Islet of Langerhans (tissue), 1 donor: ENCODE results near the gene LLGL1.

Source experiments
- FAIRE-seq: peaks from one replicate; lab custom pipeline; 2011; peaks lifted over from hg19 to GRCh38; lab: Jason Lieb, UNC

Gene LLGL1

DNA sequence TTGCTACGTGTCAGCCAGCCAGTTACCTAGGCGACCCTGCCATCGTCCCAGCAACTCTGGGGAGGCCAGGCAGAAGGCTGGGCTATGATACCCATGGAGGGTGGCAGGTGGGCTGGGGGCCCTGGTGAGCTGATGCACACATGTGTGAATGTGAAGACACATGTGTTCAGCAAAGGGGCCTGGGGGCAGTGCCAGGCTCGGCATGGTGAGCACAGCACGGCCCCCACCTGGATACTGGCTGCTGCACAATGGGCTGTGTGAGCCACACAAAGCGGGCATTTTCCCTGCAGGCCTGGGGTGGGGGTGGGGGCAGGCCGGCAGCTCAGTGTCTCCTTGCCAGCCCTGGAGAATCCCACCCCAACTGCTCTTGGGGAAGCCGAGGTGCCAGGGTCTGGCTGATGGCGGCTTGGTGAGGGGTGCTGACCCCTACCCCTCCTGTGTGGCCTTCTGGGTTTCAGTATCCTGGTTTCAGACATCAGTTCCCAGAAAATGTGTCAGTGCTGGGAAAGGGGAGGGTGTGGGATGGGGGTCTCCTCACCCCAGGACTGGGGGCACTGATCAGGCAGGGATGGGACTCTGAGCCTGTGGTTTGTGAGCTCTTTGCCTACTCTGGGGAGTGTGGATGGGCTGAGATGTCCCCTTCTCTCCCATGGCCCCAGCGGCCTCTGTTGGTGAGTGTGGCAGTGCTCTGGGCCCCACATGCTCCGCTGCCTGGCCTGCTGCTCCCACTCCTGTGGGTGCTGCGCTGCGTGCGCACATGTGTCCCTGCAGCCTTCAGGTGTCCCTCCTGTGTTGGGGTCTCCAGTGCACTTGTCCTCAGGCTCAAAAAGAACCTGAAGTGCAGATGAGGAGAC is 5.1 kb downstream of the LLGL1 start:
- no peak for FAIRE-seq

DNA sequence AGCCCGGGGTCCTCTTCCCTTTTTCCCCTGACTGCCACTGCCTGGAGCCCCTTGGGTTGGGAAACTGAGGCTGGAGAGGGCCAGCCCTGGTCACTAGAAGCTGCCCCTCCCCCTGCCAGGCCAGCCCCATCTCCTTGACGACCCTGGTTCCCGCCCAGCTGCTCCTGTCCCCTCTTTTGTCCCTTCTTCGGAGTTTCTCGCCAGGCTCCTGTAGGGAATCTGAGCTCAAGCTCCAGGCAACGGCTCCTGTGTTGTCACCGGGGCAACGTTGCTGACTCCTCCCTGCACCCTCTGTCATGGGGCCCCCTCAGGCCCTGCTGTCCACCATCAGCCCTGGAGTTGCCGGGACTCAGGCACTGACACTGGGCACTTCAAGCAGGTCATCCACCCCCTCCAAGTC is 5.7 kb downstream of the LLGL1 start:
- FAIRE-seq = no peak

DNA sequence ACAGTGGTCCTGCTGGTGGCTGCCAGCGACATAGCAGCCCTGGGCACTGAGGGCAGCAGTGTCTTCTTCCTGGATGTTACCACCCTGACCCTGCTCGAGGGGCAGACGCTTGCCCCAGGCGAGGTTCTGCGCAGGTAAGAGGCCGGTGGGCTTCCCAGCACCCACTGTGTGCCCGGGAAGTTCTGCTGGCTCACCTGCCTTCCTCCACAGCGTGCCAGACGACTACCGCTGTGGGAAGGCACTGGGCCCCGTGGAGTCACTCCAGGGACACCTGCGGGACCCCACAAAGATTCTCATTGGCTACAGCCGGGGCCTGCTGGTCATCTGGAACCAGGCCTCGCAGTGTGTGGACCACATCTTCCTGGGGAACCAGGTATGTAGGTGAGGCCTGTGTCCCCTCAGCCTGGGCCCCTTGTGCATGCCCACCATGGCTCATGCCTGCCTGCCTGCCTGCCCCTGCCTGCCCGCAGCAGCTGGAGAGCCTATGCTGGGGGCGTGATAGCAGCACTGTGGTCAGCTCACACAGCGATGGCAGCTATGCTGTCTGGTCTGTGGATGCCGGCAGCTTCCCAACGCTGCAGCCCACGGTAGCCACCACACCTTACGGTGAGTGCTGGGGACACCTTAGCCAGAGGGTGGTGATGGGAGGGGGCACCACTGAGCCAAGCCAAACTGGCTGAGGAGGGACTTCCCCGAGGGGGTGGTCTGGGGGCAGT is 8.5 kb downstream of the LLGL1 start:
- no peak for FAIRE-seq

DNA sequence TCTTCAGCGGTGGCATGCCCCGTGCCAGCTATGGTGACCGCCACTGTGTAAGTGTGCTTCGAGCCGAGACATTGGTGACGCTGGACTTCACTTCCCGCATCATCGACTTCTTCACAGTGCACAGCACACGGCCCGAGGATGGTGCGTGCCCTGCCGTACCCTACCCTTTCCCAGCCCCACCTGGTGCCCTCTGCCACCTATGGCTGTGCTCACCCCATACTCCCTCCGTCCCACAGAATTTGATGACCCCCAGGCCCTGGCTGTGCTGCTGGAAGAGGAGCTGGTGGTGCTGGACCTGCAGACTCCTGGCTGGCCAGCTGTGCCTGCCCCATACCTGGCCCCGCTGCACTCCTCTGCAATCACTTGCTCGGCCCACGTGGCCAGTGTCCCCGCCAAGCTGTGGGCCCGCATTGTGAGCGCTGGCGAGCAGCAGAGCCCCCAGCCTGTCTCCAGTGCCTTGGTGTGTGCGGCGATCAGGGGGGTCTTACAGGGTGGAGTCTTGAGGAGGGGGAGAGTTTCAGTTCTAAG is 9.5 kb downstream of the LLGL1 start:
- no peak for FAIRE-seq

DNA sequence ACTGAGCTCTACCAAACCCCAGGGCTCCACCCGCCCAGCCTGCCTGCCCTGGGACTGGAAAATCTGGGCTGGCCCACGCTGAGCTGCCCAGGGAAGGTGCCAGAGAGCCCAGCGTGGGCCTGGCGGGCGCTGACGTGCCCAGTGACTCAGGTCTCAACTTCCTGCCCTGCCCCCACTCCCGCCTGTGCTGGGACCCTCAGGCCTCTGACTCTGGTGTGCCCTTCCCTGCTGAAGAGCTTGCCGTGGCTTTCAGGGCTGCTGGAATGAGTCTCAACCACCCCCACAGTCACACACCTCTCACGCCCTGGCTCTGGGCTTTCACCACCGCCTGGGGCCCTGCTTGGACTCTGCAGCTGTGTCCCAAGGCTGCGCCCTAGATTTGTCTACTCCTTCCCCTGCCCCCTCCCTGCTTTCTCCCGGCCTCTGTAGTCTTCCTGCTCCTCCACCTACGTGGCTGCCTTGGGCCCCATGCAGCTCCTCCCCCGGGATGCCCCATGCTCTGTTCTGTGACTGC is 10.4 kb downstream of the LLGL1 start:
- FAIRE-seq = no peak

DNA sequence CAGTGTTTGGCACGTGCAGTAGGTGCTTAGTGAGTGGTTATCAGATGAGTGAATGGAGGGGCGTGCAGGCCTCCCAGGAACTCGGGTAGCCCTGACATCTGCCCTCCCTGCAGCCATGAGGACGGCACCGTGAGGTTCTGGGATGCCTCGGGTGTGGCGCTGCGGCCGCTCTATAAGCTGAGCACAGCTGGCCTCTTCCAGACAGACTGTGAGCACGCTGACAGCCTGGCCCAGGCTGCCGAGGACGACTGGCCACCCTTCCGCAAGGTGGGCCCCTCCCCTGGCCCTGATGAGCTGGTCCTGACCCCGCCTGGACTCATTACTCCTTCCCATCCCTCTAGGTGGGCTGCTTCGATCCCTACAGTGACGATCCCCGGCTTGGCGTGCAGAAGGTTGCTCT is 11.1 kb downstream of the LLGL1 start:
- no peak for FAIRE-seq

DNA sequence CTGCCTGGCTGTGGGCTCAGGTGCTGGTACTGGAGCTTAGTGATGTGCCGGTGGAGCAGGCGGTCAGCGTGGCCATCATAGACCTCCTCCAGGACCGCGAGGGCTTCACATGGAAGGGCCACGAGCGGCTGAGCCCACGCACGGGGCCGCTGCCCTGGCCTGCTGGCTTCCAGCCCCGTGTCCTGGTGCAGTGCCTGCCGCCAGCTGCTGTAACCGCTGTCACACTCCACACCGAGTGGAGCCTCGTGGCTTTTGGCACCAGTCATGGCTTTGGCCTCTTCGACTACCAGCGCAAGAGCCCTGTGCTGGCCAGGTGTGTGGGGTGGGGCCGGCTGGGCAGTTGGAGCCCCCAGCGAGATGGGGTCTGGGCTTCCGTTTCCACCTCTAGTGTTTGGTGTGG is 12.0 kb downstream of the LLGL1 start:
- no peak for FAIRE-seq

DNA sequence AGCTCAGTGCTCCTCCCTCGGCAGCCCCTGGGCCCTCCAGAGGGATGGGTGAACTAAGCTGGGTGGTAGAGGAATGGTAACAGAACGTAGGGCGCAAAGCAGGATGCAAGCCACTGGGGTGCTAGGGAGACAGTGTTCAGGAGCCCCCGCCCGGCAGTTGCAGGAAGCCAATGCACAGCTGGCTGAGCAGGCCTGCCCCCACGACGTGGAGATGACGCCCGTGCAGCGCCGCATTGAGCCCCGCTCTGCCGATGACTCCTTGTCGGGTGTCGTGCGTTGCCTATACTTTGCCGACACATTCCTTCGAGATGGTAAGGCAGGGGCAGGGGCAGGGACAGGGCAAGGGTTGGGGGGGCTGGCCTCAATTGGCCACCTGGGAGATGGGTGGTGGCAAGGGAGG is 12.9 kb downstream of the LLGL1 start:
- FAIRE-seq = no peak

DNA sequence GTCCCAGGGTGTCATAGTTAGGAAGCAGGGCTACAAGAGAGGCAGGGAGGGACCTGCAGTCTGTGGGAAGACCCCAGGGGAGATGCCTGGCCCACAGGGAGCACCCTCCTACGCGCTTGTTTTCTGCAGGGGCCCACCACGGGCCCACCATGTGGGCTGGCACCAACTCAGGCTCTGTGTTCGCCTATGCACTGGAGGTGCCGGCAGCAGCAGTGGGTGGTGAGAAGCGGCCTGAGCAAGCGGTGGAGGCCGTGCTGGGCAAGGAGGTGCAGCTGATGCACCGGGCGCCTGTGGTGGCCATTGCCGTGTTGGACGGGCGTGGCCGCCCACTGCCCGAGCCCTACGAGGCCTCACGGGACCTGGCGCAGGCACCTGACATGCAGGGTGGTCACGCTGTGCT is 15.0 kb downstream of the LLGL1 start:
- no peak for FAIRE-seq

DNA sequence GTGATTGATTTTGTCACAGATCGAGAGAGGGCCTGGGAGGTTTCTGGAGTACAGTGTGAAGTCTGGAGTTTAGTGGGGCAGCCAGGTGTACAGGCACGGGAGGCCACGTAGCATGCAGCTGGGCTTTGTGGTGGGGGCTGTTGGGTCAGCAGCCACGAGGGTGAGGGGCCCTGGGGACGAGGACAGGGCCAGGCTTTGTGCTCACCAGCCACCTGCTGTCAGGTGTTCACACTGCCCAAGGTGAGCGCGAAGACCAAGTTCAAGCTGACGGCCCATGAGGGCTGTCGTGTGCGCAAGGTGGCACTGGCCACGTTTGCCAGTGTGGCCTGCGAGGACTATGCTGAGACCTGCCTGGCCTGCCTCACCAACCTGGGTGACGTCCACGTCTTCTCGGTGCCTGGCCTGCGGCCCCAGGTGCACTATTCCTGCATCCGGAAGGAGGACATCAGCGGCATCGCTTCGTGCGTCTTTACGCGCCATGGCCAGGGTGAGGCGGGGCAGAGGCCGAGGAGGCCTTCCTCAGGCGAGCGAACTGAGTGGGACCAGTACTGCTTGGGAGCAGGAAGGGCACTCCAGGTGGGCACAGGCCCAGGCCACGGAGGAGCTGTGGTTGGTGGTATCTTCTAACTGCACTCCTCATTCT is 15.9 kb downstream of the LLGL1 start:
- no peak for FAIRE-seq

DNA sequence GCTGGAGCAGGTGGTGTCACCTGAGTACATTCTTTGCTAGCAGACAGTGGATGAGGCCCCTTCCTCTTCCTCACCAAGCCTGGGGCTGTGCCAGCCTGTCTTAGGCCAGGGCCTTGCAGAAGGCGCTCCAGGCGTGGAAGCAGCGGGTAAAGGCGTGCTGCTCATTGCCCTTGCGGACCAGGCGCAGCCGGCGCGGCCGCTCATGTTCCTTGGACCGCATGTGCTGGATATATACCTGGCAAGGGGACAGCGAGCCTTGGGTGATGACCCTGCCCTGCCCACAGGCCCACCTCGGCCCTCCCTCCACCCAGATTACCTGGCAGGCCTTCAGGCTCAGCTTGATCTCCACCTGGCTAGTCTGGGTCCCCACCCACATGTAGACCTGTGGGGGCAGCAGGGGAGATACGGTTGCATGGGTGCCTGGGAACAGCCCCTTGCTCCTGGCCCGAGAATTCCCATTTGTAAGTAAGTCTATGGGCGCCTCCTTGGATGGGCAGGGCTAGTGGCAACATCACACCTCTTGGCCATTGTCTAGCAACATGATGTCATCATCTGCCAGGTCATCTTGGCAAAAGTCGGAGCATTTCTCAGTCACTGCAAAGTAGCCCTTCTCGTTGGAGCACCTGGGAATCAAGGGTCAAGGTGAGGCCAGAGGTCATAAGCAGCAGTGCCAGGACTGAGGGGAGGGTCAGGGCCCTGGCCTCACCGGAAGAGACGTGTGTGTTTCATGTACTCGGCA is 19.8 kb downstream of the LLGL1 start:
- no peak for FAIRE-seq

DNA sequence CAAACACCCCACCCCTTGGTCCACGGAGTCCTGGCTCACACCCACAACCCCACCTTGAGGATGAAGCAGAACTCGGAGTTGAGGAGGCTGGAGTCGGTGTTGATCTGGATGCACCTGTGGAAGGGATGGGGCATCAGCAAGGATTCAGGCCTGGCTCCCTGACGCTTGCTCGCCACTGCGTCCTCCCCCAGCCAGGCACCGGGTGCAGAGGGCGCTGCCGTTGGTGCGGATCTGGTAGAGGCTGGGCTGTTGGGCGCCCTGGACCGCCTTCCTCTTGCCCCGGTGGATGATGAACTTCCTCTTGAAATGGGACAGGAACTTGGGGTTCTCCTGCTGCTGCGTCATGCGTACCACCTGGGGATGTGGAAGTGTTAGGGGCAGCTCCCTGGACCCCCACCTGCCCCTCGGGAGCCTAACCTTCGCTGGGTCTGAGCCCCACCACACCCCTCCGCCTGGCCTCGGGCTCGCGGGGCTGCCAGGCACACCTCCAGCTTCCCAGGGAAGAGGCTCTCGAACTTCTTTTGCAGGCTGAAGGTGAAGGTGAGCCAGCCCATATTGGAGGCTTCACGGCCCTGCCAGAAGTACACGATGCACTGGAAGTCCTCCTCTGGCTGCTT is 20.8 kb downstream of the LLGL1 start:
- FAIRE-seq = no peak

DNA sequence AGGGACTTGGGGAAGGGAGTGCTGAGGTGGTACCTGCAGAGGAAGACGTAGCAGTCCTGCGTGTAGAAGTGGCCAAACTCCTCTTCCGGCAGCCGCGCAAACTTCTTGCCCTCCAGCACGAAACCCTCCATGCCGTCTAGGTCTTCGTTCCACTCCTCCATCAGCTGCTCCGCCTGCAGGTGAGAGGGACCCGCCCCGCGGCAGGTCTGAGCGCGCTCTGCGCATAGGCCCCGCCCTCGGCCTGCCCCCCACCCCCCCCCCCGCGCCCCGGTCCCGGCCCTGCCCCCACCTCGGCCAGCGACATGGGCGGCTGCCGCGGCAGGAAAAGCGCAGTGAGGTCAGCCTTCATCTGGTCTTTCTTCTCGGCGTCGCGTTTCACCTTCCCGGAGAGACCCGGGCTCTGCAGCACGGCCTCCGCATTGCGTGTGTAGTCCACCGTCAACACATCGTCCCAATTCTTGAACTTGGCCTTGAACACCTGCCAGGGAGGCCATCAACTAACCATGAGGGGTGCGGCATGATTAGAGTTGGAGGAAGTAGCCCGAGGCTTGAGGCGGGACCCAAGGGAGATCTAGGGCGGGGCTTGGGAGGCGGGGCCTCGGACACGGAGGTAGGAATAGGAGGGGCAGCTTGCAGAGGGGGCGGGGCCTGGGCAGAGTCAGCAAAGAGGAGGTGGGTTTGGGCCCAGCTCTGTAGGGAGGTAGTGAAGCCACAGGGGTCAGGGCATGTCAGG is 21.6 kb downstream of the LLGL1 start:
- no peak for FAIRE-seq

DNA sequence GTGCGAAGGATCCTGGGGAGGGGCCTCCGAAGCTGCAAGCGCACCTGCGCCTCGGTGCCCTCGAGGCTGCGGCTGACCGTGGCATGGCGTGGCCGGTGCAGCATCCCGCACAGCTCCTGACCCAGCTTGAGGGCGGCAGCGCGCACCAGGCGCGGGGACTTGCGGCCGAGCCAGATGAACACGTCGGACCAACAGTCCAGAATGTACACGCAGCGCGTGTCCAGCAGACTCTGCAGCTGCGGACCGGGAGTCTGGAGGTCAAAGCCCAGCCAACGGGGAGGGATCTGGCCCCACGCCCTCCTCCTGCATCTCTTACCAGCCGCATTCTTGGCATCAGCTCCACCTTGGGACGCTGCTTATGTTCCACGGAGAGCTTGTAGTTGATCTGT is 22.2 kb downstream of the LLGL1 start:
- FAIRE-seq = no peak

DNA sequence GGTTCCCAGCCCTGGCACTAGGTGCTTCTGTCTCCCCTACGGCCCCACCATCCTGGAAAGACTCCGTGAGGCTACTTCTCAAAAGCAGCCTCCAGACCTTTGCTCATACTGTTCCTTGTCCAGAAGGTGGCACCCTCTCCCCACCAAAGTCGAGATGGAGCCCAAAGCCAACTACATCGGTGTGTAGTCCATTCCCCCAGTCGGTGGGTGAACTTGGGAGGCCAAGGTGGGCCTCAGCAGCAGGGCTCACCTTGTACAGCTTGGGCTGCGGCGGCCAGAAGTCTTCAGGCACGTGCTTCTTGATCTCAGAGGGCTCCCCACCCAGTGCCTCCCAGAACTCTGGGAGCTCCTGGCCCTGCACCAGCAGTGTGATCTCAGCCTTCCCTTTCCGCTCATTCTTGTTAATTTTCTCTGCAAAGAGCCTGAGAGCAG is 22.9 kb downstream of the LLGL1 start:
- no peak for FAIRE-seq

DNA sequence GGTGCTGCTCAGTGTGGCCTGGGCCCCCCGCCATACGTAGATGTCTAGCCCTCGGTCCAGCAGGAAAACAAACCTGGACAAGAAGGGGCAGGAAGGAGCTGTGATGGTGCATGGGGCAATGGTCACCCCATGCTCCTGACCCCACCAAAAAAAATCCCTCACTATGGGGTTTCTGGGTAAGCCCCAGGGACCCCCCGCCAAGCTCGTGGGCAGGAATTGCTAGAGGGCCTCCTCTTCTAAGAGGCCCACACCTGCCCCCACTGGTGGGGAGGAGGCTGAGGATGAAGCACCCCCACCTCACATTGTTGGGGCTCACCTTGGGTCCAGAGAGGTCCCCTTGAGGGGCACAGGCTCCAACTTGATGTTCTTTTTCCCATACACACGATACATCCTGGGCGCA is 23.4 kb downstream of the LLGL1 start:
- FAIRE-seq = no peak

DNA sequence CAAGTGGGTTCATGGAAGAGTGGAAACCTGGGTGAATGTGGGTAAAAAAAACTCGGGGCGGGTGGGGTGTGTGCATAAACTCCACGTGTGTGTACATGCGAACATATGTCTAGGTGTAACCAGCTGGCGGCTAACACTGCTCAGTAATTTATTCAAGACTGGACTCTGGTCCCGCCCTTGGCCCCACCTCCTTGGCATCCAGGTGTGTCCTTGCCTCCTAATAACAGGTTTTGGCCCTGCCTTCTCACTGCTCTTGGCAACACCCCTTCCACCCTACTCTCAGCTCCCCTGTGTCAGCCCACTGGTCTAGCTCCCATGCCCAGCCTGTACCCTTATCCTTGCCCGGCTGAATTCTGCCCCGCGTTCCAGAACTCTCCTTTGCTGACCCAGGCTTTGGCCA is 24.8 kb downstream of the LLGL1 start:
- no peak for FAIRE-seq

DNA sequence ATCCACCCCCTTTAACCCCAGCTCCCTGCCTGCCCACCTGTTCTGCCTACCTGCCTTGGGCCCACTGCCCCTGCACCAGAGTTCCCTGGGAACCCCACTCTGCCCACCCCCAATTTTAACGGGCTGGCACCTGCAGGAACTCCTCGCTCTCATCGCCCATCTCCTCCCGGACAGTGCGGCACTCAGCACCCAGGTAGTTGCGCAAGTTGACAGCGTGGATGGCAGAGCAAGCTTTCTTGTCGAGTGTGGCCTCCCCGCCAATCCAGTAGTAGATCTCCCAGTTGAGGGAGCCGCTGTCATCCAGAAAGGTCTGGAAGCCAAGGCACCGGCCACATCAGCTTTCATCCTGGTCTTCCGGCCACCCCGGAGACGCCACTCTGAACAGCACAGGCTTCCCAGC is 25.3 kb downstream of the LLGL1 start:
- FAIRE-seq = no peak

DNA sequence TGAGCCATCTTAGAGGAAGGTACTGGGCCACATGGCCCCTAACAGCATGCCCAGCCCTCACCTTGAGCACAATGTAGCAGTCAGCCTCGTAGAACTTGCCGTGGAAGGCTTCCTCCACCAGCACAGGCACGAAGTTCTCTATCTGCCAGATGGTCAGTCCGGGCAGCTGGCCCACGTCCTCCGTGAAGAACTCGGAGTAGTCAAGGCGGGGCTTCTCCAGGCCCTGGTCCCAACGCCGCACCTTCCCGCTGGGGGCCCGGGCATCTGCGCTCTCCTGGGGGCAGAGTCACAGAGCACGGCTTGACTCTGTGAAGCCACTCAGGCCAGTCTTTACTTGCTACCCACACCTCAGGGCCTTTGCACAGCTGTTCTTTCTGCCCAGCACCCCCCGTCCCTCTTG is 25.8 kb downstream of the LLGL1 start:
- no peak for FAIRE-seq

DNA sequence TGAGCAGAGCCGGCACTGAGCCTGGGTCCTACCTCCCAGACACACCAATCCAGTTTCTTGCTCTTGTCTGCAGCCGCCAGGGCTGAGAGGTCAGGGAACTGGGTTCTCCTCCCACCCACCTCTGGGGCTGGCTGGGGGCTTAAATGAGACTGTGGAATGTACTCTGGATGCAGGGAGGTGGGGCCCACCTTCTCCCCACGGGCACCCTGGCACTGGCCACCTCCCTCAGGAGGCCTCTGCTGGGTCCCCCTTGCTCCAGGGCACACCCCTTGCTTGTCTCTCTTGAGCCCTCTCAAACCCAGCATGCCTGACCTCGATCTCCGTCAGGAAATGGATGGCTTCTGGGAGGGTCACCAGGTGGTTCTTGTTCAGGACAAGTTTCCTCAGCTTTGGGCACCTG is 26.7 kb downstream of the LLGL1 start:
- FAIRE-seq = no peak
